ENCODE results near the gene BTD. TPM values are rescaled to one million over a fixed set of nuclear protein-coding genes. Genes with fewer than 3 reads are reported as not detected.

The BTD gene
- total RNA-seq, 1 experiment from 2014 or later, result 5.6 TPM

DNA sequence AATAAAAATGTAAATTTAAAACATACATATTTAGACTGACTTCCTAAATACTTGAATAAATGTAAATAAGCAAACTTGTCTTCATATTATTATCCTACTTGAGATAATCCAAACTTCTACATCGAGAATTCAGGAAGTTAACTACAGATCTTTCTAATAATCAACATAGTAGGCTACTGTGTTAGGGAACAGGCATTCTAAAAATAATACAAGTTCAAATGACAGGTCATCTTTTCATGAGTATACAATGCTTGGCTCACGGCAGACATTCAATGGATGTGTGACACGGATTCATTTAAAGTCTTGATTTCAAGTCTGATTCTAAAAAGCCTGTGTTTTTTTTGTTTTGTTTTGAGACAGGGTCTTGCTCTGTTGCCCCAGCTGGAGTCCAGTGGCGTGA lies 88.7 kb downstream of the BTD start:
- H3K27ac ChIP-seq (ENCODE audit: low read depth, low read length, poor library complexity, severe bottlenecking), result no peak overlapping the region
- no peaks in the 10 kb centered on the region for H3K27me3 ChIP-seq (replicated peaks; ENCODE audit: insufficient read depth, low read depth, low read length, poor library complexity)
- TF ChIP-seq CTCF (conservative IDR thresholded peaks at IDR 0.05; ENCODE audit: low read depth, low read length) (no peak), EZH2 (IDR thresholded peaks at IDR 0.05; ENCODE audit: borderline replicate concordance, low read depth, low read length, poor library complexity, severe bottlenecking) (no peak)
- POLR2A ChIA-PET (ENCODE audit: low non-redundant PET), result no interaction called here
- intact Hi-C loops (cut with micrococcal nuclease; ENCODE audit: unreplicated experiment), result no loop called here
- H3K4me3 ChIP-seq (ENCODE audit: low read depth, low read length, poor library complexity, severe bottlenecking), result no peak overlapping the region
- no peaks in the 10 kb centered on the region for H3K4me1 ChIP-seq (ENCODE audit: insufficient read depth, low read length, poor library complexity, severe bottlenecking)
- no peaks in the 10 kb centered on the region for H3K9me3 ChIP-seq (ENCODE audit: low read depth, low read length, poor library complexity, severe bottlenecking)
- BruUV-seq (replicated peaks), result no TSS peak
- CTCF ChIA-PET, result no interaction called here
- peaks cover 11% of the 10 kb centered on the region for H3K36me3 ChIP-seq (ENCODE audit: insufficient read depth, low read length, poor library complexity, severe bottlenecking)
- no peak for DNase-seq (ENCODE audit: low spot score)

DNA sequence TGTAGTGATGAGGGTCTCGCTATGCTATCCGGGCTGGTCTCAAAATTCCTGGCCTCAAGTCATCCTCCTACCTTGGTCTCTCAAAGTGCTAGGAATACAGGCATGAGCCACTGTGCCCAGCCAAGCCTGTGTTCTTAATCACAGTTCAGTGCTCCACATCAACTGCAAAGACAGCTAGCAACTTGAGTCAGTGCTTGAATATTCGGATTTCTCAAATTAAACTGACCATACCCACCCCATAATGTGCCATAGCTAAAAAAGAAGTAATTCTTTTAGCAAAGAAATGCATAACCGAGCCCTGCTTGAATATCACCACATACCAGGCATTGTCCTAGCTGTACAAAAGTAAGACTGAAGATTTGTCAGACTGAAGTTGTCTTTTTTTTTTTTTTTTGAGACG lies 89.2 kb downstream of the BTD start:
- Histone ChIP-seq H3K9me3 (ENCODE audit: low read depth, low read length, poor library complexity, severe bottlenecking) (no peaks in the 10 kb centered on the region), H3K4me3 (ENCODE audit: low read depth, low read length, poor library complexity, severe bottlenecking) (no peak overlapping the region), H3K27me3 (replicated peaks; ENCODE audit: insufficient read depth, low read depth, low read length, poor library complexity) (no peaks in the 10 kb centered on the region), H3K4me1 (ENCODE audit: insufficient read depth, low read length, poor library complexity, severe bottlenecking) (no peaks in the 10 kb centered on the region), H3K36me3 (ENCODE audit: insufficient read depth, low read length, poor library complexity, severe bottlenecking) (peaks cover 9% of the 10 kb centered on the region), H3K27ac (ENCODE audit: low read depth, low read length, poor library complexity, severe bottlenecking) (no peak overlapping the region)
- BruUV-seq (replicated peaks), result no TSS peak
- no peak for TF ChIP-seq CTCF (conservative IDR thresholded peaks at IDR 0.05; ENCODE audit: low read depth, low read length)
- TF ChIP-seq EZH2 (IDR thresholded peaks at IDR 0.05; ENCODE audit: borderline replicate concordance, low read depth, low read length, poor library complexity, severe bottlenecking), result no peak
- intact Hi-C loops (cut with micrococcal nuclease; ENCODE audit: unreplicated experiment), result no loop called here
- ChIA-PET POLR2A (ENCODE audit: low non-redundant PET) (no interaction called here), CTCF (no interaction called here)
- no peak for DNase-seq (ENCODE audit: low spot score)

- no peak for TF ChIP-seq EZH2 (IDR thresholded peaks at IDR 0.05; ENCODE audit: borderline replicate concordance, low read depth, low read length, poor library complexity, severe bottlenecking)
- no peak for TF ChIP-seq CTCF (conservative IDR thresholded peaks at IDR 0.05; ENCODE audit: low read depth, low read length)
Observed at GRCh38 chr3:15693355-15693754, 91.8 kb downstream of the BTD start.

More at GRCh38 chr3:15693355-15693754, 91.8 kb downstream of the BTD start:
- Histone ChIP-seq H3K4me1 (ENCODE audit: insufficient read depth, low read length, poor library complexity, severe bottlenecking) (no peaks in the 10 kb centered on the region), H3K27me3 (replicated peaks; ENCODE audit: insufficient read depth, low read depth, low read length, poor library complexity) (no peaks in the 10 kb centered on the region), H3K4me3 (ENCODE audit: low read depth, low read length, poor library complexity, severe bottlenecking) (no peak overlapping the region), H3K9me3 (ENCODE audit: low read depth, low read length, poor library complexity, severe bottlenecking) (no peaks in the 10 kb centered on the region), H3K27ac (ENCODE audit: low read depth, low read length, poor library complexity, severe bottlenecking) (no peak overlapping the region), H3K36me3 (ENCODE audit: insufficient read depth, low read length, poor library complexity, severe bottlenecking) (peaks cover 9% of the 10 kb centered on the region)
- intact Hi-C loops (cut with micrococcal nuclease; ENCODE audit: unreplicated experiment), result no loop called here
- peak; percentile 24 for DNase-seq (ENCODE audit: low spot score)
- CTCF ChIA-PET, result no interaction called here
- POLR2A ChIA-PET (ENCODE audit: low non-redundant PET), result no interaction called here
- no TSS peak for BruUV-seq (replicated peaks)

Measured in A673 (cell line).